SU-DHL-6 (cell line): Measurements from ENCODE around the gene FNIP2.

Experiments
- H2AFZ ChIP-seq: fragments of 200-600 bp; sonication (generic); 2 replicates; pipeline ENCODE4 v1.6.1; 2014; ENCODE audit warnings: low read depth, mild to moderate bottlenecking, moderate library complexity, mixed read lengths, antibody characterized with exemption, low read length; ENCODE audit not compliant: severe bottlenecking
- H3F3A ChIP-seq: fragments of 200-600 bp; shearing (Covaris generic); 2 replicates; pipeline ENCODE4 v1.6.0; 2016; ENCODE audit warnings: antibody characterized with exemption, mild to moderate bottlenecking; ENCODE audit not compliant: insufficient read depth
- H3K27ac ChIP-seq: fragments of 200-600 bp; sonication (generic); 2 replicates; pipeline ENCODE4 v1.5.1; 2016; ENCODE audit warnings: low read depth, mild to moderate bottlenecking, low read length, moderate library complexity, mixed read lengths
- H3K27me3 ChIP-seq: fragments of 200-600 bp; sonication (generic), shearing (Covaris generic); 2 replicates; pipeline ENCODE4 v1.6.0; 2014; ENCODE audit warnings: mild to moderate bottlenecking, low read length
- H3K36me3 ChIP-seq: fragments of 200-600 bp; sonication (generic); 2 replicates; pipeline ENCODE4 v1.6.1; 2014; ENCODE audit warnings: mild to moderate bottlenecking, low read length, mixed read lengths
- H3K4me2 ChIP-seq: fragments of 300-600, 200-600 bp; shearing (Covaris generic), sonication (generic); 2 replicates; pipeline ENCODE4 v1.6.0; 2014; ENCODE audit warnings: low read length, low read depth, mild to moderate bottlenecking; ENCODE audit not compliant: poor library complexity, severe bottlenecking
- H3K4me3 ChIP-seq: fragments of 200-600 bp; sonication (generic); 2 replicates; pipeline ENCODE4 v1.5.1; 2014; ENCODE audit warnings: antibody characterized with exemption, low read length, mild to moderate bottlenecking, mixed read lengths; ENCODE audit not compliant: insufficient read depth, poor library complexity, severe bottlenecking
- H3K79me2 ChIP-seq: fragments of 200-600 bp; sonication (generic); 2 replicates; pipeline ENCODE4 v1.6.1; 2014; ENCODE audit warnings: mild to moderate bottlenecking, low read length, moderate library complexity; ENCODE audit not compliant: insufficient read depth
- H3K9ac ChIP-seq: fragments of 200-600 bp; sonication (generic); 2 replicates; pipeline ENCODE4 v1.7.0; 2014; ENCODE audit warnings: mild to moderate bottlenecking, low read length
- H3K9me2 ChIP-seq: fragments of 200-600 bp; sonication (generic); replicated peaks from 2 replicates; pipeline ENCODE4 v1.6.1; 2014; ENCODE audit warnings: low read length; ENCODE audit not compliant: insufficient read depth
- H3K9me3 ChIP-seq: fragments of 200-600 bp; sonication (generic); 2 replicates; pipeline ENCODE4 v1.6.1; 2014; ENCODE audit warnings: low read length, mixed read lengths; ENCODE audit not compliant: insufficient read depth
- H4K20me1 ChIP-seq: fragments of 200-600 bp; sonication (generic); 2 replicates; pipeline ENCODE4 v1.6.1; 2014; ENCODE audit warnings: low read depth, mild to moderate bottlenecking, antibody characterized with exemption, low read length, moderate library complexity, mixed read lengths
- CTCF ChIP-seq: fragments of 200-600 bp; sonication (generic); IDR thresholded peaks from one replicate; pipeline ENCODE4 v1.5.1; 2017; ENCODE audit warnings: antibody characterized with exemption, mild to moderate bottlenecking, low read length, moderate library complexity; ENCODE audit not compliant: insufficient read depth, poor library complexity, severe bottlenecking
- EZH2phosphoT487 ChIP-seq: fragments of 200-600 bp; sonication (generic), shearing (Covaris generic); conservative IDR thresholded peaks from 2 replicates; pipeline ENCODE4 v1.6.1; 2018; ENCODE audit warnings: mild to moderate bottlenecking, antibody characterized with exemption, low read length, moderate library complexity, mixed read lengths

The FNIP2 gene

GRCh38 chr4:158906073-158906472 is 137.2 kb downstream of the FNIP2 start:
- no peaks in the 10 kb centered on the region for H3F3A ChIP-seq
- H3K9me2 ChIP-seq: no peaks in the 10 kb centered on the region
- TF ChIP-seq EZH2phosphoT487 (no peak), CTCF (no peak)
- H3K27me3 ChIP-seq: no peaks in the 10 kb centered on the region
- H3K9me3 ChIP-seq: no peaks in the 10 kb centered on the region
- no peak overlapping the region for H3K27ac ChIP-seq
- H3K79me2 ChIP-seq: no peaks in the 10 kb centered on the region
- no peaks in the 10 kb centered on the region for H3K36me3 ChIP-seq
- no peak overlapping the region for H3K4me3 ChIP-seq
- H3K9ac ChIP-seq: no peak overlapping the region
- no peaks in the 10 kb centered on the region for H4K20me1 ChIP-seq
- no peak overlapping the region for H2AFZ ChIP-seq
- no peak overlapping the region for H3K4me2 ChIP-seq

- no peak overlapping the region for H3K4me3 ChIP-seq
- no peaks in the 10 kb centered on the region for H3F3A ChIP-seq
- no peaks in the 10 kb centered on the region for H3K36me3 ChIP-seq
- no peaks in the 10 kb centered on the region for H3K9me3 ChIP-seq
- H3K27ac ChIP-seq: no peak overlapping the region
- no peaks in the 10 kb centered on the region for H3K79me2 ChIP-seq
- H3K9me2 ChIP-seq: no peaks in the 10 kb centered on the region
- no peak overlapping the region for H3K4me2 ChIP-seq
- no peak for TF ChIP-seq CTCF
- no peak for TF ChIP-seq EZH2phosphoT487
- no peaks in the 10 kb centered on the region for H4K20me1 ChIP-seq
- H3K9ac ChIP-seq: no peak overlapping the region
- H2AFZ ChIP-seq: no peak overlapping the region
- no peaks in the 10 kb centered on the region for H3K27me3 ChIP-seq
Measured at GRCh38 chr4:158912390-158912789, 143.6 kb downstream of the FNIP2 start.

GRCh38 chr4:158912806-158913205 is 144.0 kb downstream of the FNIP2 start:
- TF ChIP-seq CTCF (no peak), EZH2phosphoT487 (no peak)
- no peak overlapping the region for H3K4me2 ChIP-seq
- H3K9ac ChIP-seq: no peak overlapping the region
- H3F3A ChIP-seq: no peaks in the 10 kb centered on the region
- no peaks in the 10 kb centered on the region for H3K36me3 ChIP-seq
- no peaks in the 10 kb centered on the region for H3K27me3 ChIP-seq
- H3K79me2 ChIP-seq: no peaks in the 10 kb centered on the region
- H2AFZ ChIP-seq: no peak overlapping the region
- no peak overlapping the region for H3K4me3 ChIP-seq
- no peak overlapping the region for H3K27ac ChIP-seq
- H3K9me3 ChIP-seq: no peaks in the 10 kb centered on the region
- H3K9me2 ChIP-seq: no peaks in the 10 kb centered on the region
- no peaks in the 10 kb centered on the region for H4K20me1 ChIP-seq

- TF ChIP-seq EZH2phosphoT487 (no peak), CTCF (no peak)
- no peak overlapping the region for H3K9ac ChIP-seq
- H3K27me3 ChIP-seq: no peaks in the 10 kb centered on the region
- no peak overlapping the region for H3K4me3 ChIP-seq
- no peaks in the 10 kb centered on the region for H3K79me2 ChIP-seq
- H2AFZ ChIP-seq: no peak overlapping the region
- no peak overlapping the region for H3K4me2 ChIP-seq
- no peak overlapping the region for H3K27ac ChIP-seq
- no peaks in the 10 kb centered on the region for H3K9me3 ChIP-seq
- no peaks in the 10 kb centered on the region for H3K9me2 ChIP-seq
- no peaks in the 10 kb centered on the region for H3K36me3 ChIP-seq
- no peaks in the 10 kb centered on the region for H4K20me1 ChIP-seq
- no peaks in the 10 kb centered on the region for H3F3A ChIP-seq
Measured at GRCh38 chr4:158913766-158914165, 144.9 kb downstream of the FNIP2 start.
